ENCODE measurements around the gene NUP210.

- TF ChIP-seq YY1 (IDR thresholded peaks at IDR 0.05; ENCODE audit: insufficient read depth, insufficient read length) (no peak), ZNF274 (IDR thresholded peaks at IDR 0.05; ENCODE audit: low read depth, low read length) (no peak)
Observed at GRCh38 chr3:13335503-13335902, 84.6 kb downstream of the NUP210 start.
